HG03378 (cell line): ENCODE measurements around the gene LYPLA2.

ENCODE experiments used
- ATAC-seq: cut with Tn5 transposase; IDR thresholded peaks from one replicate; pipeline ENCODE4 v1.9.1; 2021; ENCODE audit warnings: mild to moderate bottlenecking, moderate library complexity; ENCODE audit not compliant: unreplicated experiment

LYPLA2 gene

GRCh38 chr1:23790696-23791515 lies at the start of gene LYPLA2:
TSS of gene LYPLA2 (plus strand) at chr1:23791145. CDS start at chr1:23792683, 1,538 bp downstream.
- ATAC-seq, result no peak

- no peak for ATAC-seq
Observed at GRCh38 chr1:23741609-23742008, 49.3 kb upstream of the LYPLA2 start.

GRCh38 chr1:23742670-23743286 lies 48.2 kb upstream of the LYPLA2 start:
- ATAC-seq, result peak; percentile 17

GRCh38 chr1:23743287-23744152 lies 47.4 kb upstream of the LYPLA2 start, which contains the start of gene ELOA:
TSS of gene ELOA (plus strand) at chr1:23743471. CDS start at chr1:23743504, 33 bp downstream.
- peak; percentile 47 for ATAC-seq

GRCh38 chr1:23745515-23745914 lies 45.4 kb upstream of the LYPLA2 start:
- no peak for ATAC-seq

GRCh38 chr1:23748016-23748415 lies 42.9 kb upstream of the LYPLA2 start:
- ATAC-seq, result no peak

GRCh38 chr1:23751050-23751814 lies 39.7 kb upstream of the LYPLA2 start:
- no peak for ATAC-seq

- no peak for ATAC-seq
Observed at GRCh38 chr1:23751815-23752200, 39.1 kb upstream of the LYPLA2 start.

GRCh38 chr1:23752909-23753308 lies 38.0 kb upstream of the LYPLA2 start:
- no peak for ATAC-seq

GRCh38 chr1:23756676-23757075 lies 34.3 kb upstream of the LYPLA2 start:
- ATAC-seq, result no peak

GRCh38 chr1:23757812-23758211 lies 33.1 kb upstream of the LYPLA2 start:
- ATAC-seq, result no peak

GRCh38 chr1:23759277-23759676 lies 31.7 kb upstream of the LYPLA2 start:
- ATAC-seq, result no peak

- ATAC-seq, result no peak
Observed at GRCh38 chr1:23763041-23763577, 27.8 kb upstream of the LYPLA2 start.

- ATAC-seq, result no peak
Observed at GRCh38 chr1:23768733-23769132, 22.2 kb upstream of the LYPLA2 start.

GRCh38 chr1:23772049-23772853 lies 18.7 kb upstream of the LYPLA2 start:
- ATAC-seq, result no peak

GRCh38 chr1:23772854-23773242 lies 18.1 kb upstream of the LYPLA2 start:
- ATAC-seq, result no peak

- no peak for ATAC-seq
Observed at GRCh38 chr1:23774174-23774880, 16.6 kb upstream of the LYPLA2 start.

GRCh38 chr1:23776217-23776616 lies 14.7 kb upstream of the LYPLA2 start:
- ATAC-seq, result no peak
